GM18951 (cell line): ENCODE results near the gene BICD2.

ENCODE experiments used
- POLR2A ChIP-seq: IDR thresholded peaks from 4 replicates; pipeline ENCODE4 v1.6.1; 2011; ENCODE audit warnings: mild to moderate bottlenecking; ENCODE audit not compliant: insufficient read length, insufficient read depth; ENCODE audit errors: extremely low read depth
- in situ Hi-C: fragments of 300-500 bp; cut with MboI; formaldehyde crosslinking; loops from one replicate; pipeline ENCODE4 v1.12.0; 2022; ENCODE audit warnings: low sequenced_read_pairs, mixed read lengths, inconsistent platforms; ENCODE audit not compliant: unreplicated experiment

BICD2 gene

DNA sequence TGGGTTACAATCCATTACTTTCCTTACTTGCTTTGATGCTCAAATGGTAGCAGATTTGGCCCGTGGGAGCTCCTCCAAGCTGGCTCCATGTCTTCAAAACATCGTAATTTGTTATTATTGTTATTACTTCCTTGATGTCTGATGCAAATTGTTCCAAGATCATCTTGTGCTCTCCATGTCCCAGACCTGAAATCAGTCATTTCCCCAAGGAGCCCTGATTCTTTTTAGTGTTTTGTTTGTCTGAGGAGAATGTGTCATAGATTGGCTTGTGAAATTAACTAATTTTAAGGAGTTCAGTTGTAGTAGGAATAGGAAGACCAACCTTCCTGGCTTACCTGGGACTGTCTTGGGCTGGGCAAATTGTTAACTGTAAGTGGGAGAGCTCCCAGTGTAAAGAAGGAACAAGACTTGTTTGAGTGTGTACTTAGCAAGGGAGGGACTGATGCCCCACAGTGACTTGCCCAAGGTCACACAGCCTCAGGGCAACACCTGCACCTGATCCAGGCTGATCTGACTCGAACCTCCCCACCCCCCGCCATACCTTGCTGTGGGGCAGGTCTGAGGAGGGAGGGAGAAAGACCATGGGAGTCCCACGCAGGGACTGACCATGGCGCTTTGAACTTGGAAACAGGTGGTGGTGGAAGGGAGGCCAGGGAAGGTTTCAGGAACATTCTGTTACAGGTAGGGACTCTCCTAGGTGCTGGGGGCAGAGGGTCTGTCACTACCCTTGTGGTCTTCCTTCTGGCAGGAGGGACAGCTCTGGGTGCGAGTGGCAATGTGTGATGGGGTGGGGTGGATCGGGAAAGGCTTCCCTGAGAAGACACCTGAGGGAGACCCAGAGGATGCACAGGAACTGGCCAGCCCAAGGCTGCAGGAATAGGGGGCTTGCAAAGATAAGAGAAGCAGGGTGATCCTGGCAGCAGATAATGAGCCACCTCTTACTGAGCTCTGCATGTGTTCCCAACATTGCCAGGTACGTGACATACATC lies 2.7 kb upstream of the BICD2 start:
- in situ Hi-C loops, result no loop called here
- TF ChIP-seq POLR2A, result no peak

- in situ Hi-C loops, result no loop called here
- TF ChIP-seq POLR2A, result peak; percentile 76
Observed at GRCh38 chr9:92764988-92765936, 629 bp upstream of the BICD2 start.

GRCh38 chr9:92763721-92764380 lies 782 bp downstream of the BICD2 start:
- in situ Hi-C loops, result no loop called here
- TF ChIP-seq POLR2A, result no peak

GRCh38 chr9:92762781-92763708 lies 1.6 kb downstream of the BICD2 start:
- in situ Hi-C loops, result no loop called here
- no peak for TF ChIP-seq POLR2A

- no peak for TF ChIP-seq POLR2A
- in situ Hi-C loops, result no loop called here
Observed at GRCh38 chr9:92762196-92762595, 2.4 kb downstream of the BICD2 start.

DNA sequence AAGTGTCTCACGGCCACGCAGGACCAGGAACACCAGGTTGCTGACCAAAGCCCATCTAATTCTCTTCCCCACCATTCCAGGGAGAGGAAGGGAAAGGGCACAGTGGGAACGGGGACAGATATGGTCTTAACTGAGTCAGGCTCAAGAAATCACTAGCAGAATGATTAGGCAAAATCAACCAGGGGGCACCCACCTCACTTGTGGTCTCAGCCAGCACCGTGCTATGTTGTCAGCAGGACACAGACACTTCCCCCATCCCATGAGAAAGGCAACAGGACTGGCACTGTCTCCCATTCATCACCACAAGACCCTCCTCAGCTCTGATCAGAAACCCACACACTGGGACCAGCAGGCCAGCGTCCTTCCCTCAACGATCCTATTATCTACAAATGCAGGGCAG lies 2.9 kb downstream of the BICD2 start:
- no peak for TF ChIP-seq POLR2A
- in situ Hi-C loops, result no loop called here

DNA sequence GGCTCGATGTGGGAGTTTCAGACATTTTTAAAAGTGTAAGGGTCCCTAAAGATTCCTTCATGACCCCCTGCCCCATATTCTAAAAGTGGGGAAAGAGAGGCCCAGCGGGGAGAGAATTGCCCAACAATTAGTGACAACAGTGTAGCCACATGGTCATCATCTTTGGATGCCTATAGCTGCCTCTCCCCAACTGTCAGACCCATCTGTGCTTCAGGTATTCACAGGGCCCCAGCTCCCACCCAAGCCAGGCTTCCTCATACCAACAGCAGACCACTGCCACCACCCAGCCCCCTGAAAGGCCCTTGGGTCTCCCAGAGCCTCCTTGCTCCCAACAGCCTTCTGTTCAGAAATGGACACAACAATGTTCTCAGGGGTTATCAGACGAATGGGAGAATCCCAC lies 4.1 kb downstream of the BICD2 start:
- in situ Hi-C loops, result no loop called here
- TF ChIP-seq POLR2A, result no peak

GRCh38 chr9:92760070-92760469 lies 4.6 kb downstream of the BICD2 start:
- in situ Hi-C loops, result no loop called here
- TF ChIP-seq POLR2A, result no peak

GRCh38 chr9:92759446-92759845 lies 5.2 kb downstream of the BICD2 start:
- no peak for TF ChIP-seq POLR2A
- in situ Hi-C loops, result no loop called here

DNA sequence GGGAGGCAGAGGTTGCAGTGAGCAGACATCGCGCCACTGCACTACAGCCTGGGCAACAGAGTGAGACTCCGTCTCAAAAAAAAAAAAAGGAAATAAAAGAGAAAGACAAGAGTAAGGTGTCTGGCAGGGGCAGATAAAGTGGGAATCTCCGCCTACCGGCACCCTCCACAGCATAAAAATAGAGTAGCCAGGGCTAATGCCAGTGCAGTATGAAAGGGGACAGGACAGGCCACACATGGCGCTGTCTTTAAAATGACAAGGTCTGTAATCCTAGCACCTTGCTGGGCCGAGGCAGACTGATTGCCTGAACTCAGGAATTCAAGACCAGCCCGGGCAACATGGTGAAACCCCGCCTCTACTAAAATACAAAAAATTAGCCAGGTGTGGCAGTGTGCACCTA lies 7.8 kb downstream of the BICD2 start:
- in situ Hi-C loops, result no loop called here

GRCh38 chr9:92754091-92754745 lies 10.4 kb downstream of the BICD2 start:
- in situ Hi-C loops, result no loop called here
- no peak for TF ChIP-seq POLR2A

More for the DNA sequence above, 7.8 kb downstream of the BICD2 start:
- TF ChIP-seq POLR2A, result no peak
